ENCODE results near the gene RGS4. TPM values are rescaled to one million over a fixed set of nuclear protein-coding genes. Genes with fewer than 3 reads are reported as not detected.

The RGS4 gene
- 231 and 232 TPM in 2 replicates for total RNA-seq

GRCh38 chr1:163069142-163069541, at the start of gene RGS4:
Gene RGS4 (plus strand): TSS chr1:163069361. CDS start chr1:163069485, 124 bp downstream.

Other genes with a start within 250 kb of the RGS4 start
- 0.86 and 1.1 TPM in 2 replicates for gene CCDC190, start 208.2 kb upstream of the RGS4 start, total RNA-seq
- gene RGS5, start 133.6 kb downstream of the RGS4 start, total RNA-seq: 1.4 and 4.4 TPM in 2 replicates